NOMO-1 treated with DMSO at 0.1 percent for 48 hours (cell line): ENCODE data around the gene RSPH3.
"Not testable (repeated sequence)": the region's sequence is repeated elsewhere in the genome, so short reads cannot be mapped to it uniquely, and the experiment has no call there.

Experiments
- DNase-seq: peaks from one replicate; lab custom pipeline; 2025; ENCODE audit not compliant: unreplicated experiment; lab: John Stamatoyannopoulos, UW

RSPH3 gene

DNA sequence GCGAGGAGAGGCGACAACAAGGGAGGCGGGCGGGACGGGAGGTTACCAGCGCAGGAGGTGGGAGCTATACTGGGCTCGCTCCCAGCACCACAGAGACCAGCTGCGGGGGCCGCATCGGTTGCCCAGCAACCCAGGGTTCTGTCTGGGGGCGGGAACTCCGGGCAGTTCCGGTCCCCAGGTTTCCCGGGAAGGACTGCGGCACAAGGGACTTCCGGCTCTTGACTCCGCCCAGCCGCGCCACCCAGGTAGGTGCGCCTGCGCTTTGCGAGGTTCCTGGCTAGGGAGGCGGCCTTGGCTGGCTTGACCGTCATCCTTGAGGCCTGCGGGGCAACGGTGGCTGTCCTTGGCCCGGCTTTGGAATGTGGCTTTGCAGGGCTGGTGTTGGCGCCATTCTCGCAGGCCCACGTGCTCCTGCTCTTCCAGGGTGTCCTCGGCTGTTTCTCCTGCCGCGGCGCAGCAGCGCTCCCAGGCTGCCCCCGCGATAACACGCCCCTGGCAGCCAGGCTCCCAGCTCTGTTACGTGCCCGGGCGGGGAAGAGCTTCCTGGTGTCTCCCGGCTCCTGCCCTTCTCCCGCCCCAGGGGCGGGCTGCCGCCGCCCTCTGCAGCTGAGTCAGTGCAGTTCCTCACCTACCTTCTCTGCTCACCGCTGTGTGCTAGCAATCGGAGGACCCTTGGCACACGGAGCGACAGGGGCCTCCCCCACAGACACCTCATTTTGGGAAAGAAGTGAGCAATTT is at the start of gene RSPH3:
Gene RSPH3, minus strand, starts transcription at position 537 of the 738 bp plus-strand sequence. CDS start 652 bp downstream, outside the sequence.
- DNase-seq = peak; percentile 87

- DNase-seq = no peak
These were observed 48.1 kb upstream of the RSPH3 start for GRCh38 chr6:159047891-159048685.

DNA sequence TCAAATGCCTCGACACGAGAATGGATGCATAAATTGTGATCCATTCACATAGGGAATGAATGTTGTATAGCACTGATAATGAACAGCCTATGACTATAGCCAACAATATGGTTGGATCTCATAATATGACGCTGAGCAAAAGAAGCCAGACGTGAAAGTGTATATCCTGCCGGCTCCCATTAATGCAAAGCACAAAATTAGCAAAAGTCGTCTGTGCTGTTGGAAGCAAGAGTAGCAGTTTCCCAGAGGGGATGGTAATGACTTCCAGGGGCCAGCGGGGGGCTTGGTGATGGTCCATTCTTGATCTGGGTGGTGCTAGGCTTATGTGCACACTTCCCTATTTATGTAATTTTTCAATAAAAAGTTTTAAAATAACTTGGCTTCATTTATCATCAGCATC is 45.8 kb upstream of the RSPH3 start:
- DNase-seq = peak; percentile 2

DNA sequence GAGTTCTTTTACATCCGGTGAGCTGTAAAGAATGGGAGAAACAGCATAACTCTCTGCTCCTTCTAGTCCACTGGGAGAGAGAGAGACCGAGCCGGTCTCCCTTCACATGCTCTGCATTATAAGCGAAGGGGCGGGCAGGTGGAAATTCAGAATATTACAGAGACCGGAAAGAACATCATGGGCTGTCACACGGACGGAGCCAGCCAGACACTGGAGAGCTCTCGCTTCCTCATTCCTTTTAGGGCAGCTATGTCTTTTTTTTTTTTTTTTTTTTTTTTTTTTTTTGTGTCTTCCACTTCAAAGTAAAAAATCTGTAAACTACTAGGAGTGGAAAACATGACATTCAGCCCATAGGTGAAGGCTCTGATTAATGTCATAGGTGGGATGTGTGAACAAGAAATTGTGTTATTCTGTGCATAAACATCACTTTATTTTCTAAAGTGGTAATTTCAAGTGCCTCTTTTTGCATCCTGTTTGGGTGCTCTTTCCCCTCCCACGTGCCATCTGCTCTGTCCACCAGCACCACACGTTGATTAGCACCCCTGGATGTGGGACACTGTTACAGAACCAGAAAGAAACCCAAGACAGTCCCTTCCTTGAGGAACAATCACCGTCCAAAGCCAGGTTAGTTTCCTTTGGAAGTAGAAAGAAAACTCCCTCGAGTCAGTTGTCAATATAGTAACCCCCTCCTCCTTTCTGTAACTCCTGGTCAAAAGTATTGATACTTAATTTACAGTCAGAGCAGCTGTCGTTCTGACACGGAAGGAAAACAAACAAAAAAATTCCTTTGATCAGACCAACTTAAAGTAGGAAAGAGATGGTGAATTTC is 45.1 kb upstream of the RSPH3 start, which contains the start of gene TAGAP:
Gene TAGAP, minus strand, starts transcription at position 93 of the 829 bp plus-strand sequence. CDS start 845 bp downstream, outside the sequence.
- peak; percentile 98 for DNase-seq

DNA sequence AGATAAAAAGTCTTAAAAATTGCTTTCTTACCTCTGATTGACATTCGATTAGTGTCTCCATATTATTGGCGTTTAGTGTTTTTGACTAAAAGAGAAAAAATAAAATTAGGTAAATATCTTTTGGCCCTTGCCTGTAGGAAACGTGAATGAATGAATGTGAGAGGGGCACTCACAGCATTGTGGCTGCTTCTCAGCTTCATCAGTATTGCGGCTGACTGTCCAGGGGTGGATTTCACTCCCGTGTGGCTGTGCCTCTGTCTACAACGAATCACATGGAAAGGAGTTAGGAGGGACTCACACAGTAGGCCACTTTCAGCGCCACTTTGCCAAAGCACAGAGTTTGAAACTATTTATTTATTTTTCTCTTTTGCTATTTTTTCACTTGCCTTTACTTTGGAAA is 43.9 kb upstream of the RSPH3 start:
- peak; percentile 5 for DNase-seq

- DNase-seq = peak; percentile 5
These were observed 43.2 kb upstream of the RSPH3 start for GRCh38 chr6:159043251-159043650.

DNA sequence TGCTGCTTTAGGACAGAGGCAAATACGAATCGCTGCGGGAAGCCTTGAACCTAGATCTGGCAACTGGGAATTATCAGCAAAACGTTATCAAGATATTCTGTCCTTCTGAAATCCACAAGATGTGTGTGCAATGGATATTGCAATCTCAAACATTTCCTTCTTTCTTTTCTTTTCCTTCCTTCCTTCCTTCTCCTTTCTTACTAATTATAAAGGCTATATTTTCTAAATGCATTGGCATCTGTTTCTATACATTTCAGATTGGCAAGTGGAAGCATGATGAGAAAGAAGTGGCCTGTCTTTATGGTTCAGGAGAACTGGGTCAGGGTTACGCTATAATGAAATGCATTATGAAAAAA is 42.8 kb upstream of the RSPH3 start:
- DNase-seq = no peak

DNA sequence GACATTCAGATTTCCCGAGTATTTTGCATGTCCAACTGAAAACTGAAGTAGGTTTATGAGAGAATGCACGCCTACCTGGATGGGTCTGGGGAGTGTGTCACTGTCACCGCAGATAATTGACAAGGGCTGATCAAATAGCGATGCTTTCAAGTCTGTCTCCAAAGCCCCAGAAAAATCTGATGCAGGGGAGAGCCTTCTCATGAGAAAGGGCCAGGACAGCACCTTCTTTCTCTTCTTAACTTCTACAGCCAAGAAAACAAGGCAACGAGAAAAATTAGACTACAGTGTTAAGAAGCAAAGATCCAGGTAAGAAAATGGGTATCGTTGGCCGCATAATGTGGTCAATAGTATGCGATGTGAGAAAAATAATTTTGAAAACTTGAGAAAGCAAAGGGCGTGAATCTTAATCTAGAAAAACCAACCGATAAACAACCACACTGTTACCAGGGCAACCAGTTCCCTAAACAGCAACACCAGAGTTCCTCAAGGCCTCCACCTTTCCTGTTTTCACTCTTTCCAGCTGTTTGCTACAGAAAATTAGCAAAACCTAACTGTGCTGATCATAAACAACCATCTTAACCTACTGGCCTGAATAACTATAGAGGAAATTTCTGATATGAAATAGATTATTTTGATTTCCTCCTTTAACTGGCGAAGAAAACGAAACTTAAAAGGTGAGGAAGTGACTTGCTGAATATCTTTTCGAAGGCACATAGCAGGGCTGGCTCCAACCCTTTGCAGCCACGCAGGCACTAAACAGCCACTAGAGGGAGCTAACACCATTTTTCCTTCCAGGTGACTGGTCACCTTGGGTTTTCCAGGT is 42.2 kb upstream of the RSPH3 start:
- DNase-seq = peak; percentile 89

DNA sequence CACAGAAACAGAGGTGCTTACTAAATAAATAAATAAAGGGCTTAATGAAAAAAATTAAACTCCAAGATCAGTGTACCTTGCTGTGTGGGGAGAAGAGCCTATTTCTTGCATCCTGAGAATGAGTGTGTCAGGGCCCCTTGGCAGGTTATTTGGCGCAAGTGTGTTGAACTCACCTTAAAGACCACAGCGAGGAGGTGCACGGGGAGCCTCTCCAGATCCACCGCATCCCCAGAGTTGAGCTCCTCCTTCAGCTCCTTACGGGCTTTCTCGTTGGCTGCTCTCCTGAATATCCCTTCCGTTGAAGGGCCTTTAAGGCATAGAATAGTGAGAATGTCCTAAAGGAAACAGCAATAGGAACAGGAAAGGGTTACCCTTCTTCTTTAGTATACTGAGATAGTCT is 41.2 kb upstream of the RSPH3 start:
- no peak for DNase-seq

GRCh38 chr6:159039885-159040258 is 39.9 kb upstream of the RSPH3 start:
- DNase-seq = no peak

DNA sequence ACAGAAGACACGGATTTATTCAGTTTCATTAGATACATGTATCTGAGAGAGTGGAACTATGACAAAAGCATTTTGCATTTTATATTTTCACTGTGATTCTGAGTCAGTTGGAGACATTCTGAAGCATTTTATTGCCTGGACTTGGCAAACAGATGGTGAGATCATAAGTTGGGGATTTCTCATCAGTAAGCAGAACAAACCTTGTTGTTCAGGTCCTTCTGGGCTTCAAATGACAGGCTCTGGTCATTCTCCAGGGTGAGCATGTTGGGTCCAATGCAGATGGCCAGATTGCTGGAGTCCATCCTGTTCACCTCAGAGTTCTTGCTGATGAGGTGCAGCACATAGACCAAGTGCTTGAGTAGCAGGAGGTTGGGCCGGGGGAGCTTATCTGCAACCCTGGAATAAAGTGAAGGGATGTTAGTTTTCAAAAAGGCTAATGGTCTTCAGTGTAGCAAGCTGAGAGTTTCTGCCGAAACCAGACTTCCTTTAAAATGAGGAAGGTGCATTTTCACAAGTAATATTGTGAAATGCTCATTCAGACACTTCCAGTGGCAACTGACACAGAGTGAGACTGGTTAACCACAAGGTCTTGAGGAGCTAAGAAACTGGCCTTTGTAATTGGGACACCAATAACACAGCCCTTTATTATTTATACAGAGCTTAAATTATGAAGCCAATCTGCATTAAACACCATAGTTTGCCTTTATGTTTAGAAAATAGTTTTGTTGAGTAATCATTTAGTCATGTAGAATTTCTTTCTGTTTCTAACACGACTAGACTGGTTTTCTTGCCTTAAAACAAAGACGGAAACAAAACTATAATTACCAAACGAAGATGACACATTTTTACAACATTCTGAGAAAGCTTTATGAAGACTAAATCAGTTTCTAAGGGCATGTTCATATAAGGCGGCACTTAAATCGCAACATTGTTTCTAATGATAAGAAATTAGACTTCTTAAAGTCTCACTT is 39.2 kb upstream of the RSPH3 start:
- DNase-seq = peak; percentile 97

GRCh38 chr6:159038318-159038717 is 38.3 kb upstream of the RSPH3 start:
- not testable (repeated sequence) for DNase-seq

GRCh38 chr6:159037756-159038290 is 37.8 kb upstream of the RSPH3 start:
- DNase-seq = no peak

DNA sequence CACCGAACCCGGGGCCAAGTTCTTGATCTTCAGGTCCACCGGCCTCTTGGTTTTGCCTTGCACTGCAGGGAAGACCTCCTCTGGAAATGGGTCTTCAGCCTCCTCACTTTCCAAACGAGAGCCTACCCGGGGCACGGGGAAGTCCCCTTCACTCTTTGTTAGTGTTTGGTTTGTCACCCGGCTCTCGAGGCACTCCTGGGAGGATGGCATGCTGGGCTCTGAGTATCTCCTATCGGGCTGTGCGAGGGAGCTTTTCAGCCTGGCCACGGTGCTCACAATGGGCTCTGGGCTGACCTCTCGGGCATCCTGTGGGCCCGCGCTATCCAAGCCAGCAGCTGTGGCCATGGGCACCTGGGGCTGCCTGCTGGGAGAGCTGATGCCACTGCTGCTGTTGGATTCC is 36.7 kb upstream of the RSPH3 start:
- no peak for DNase-seq

DNA sequence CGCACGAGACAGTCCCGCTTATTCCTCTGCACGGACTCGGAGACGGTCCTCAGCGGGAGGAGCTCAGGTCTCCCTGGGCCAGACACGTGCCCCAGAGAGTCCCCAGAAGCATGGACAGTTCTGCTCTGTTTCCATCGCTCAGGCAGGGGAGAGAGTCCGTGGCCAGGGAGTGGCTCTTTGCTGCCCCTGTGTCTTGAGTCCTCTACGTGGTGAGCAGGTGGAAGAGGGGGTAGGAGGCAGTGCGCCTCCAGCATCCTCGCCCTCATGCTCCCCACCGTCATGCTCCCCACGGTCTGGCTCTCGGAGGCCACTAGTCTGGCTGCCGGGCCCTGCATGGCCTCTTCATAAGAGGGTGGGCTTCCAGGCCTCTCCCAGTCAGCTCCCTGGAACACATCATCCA is 35.9 kb upstream of the RSPH3 start:
- no peak for DNase-seq

GRCh38 chr6:159033160-159034049 is 33.4 kb upstream of the RSPH3 start:
- peak; percentile 12 for DNase-seq

DNA sequence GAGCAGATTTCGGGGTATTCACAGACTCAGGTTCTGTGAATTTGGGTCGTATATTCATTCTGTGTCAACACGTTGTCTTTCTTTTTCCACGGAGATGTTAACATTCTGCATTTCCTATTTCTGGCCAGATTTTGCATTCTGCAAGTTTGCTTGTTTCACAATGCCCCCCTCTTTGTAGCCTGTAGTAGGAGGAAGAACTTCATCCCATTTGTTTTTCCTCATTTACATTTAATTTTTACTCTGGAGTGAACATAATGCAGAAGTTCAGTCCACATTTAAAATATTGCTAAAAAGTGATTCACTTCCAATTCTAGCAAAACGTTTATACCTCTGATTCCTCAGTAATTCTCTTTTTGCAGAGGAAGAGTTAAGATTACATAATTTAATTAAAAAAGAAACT is 31.8 kb upstream of the RSPH3 start:
- DNase-seq = peak; percentile 29

GRCh38 chr6:159030168-159030567 is 30.2 kb upstream of the RSPH3 start:
- no peak for DNase-seq
